ENCODE results near the gene RAPGEF2.
"Not testable (repeated sequence)": the region's sequence is repeated elsewhere in the genome, so short reads cannot be mapped to it uniquely, and the experiment has no call there.

DNA sequence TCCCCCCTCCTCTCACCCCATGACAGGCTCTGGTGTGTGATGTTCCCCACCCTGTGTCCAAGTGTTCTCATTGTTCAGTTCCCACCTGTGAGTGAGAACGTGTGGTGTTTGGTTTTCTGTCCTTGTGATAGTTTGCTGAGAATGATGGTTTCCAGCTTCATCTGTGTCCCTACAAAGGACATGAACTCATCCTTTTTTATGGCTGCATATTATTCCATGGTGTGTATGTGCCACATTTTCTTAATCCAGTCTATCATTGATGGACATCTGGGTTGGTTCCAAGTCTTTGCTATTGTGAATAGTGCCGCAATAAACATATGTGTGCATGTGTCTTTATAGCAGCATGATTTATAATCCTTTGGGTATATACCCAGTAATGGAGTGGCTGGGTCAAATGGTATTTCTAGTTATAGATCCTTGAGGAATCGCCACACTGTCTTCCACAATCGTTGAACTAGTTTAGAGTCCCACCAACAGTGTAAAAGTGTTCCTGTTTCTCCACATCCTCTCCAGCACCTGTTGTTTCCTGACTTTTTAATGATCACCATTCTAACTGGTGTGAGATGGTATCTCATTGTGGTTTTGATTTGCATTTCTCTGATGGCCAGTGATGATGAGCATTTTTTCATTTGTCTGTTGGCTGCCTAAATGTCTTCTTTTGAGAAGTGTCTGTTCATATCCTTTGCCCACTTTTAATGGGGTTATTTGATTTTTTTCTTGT, 81.2 kb downstream of the RAPGEF2 start:
- TF ChIP-seq, protein P1, sequence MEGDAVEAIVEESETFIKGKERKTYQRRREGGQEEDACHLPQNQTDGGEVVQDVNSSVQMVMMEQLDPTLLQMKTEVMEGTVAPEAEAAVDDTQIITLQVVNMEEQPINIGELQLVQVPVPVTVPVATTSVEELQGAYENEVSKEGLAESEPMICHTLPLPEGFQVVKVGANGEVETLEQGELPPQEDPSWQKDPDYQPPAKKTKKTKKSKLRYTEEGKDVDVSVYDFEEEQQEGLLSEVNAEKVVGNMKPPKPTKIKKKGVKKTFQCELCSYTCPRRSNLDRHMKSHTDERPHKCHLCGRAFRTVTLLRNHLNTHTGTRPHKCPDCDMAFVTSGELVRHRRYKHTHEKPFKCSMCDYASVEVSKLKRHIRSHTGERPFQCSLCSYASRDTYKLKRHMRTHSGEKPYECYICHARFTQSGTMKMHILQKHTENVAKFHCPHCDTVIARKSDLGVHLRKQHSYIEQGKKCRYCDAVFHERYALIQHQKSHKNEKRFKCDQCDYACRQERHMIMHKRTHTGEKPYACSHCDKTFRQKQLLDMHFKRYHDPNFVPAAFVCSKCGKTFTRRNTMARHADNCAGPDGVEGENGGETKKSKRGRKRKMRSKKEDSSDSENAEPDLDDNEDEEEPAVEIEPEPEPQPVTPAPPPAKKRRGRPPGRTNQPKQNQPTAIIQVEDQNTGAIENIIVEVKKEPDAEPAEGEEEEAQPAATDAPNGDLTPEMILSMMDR (IDR thresholded peaks at IDR 0.05): not testable (repeated sequence)
- TF ChIP-seq POLR2A, POLR2AphosphoS5, EP300 (IDR thresholded peaks at IDR 0.05): not testable (repeated sequence)

Measured in stomach (tissue), 4 donors.